ENCODE measurements around the gene CDCP1.

Gene CDCP1

GRCh38 chr3:45145681-45146614 is at the start of gene CDCP1:
CDCP1 (minus strand) TSS chr3:45146378; CDS start chr3:45146287, 91 bp downstream.
- no peak for DNase-seq (ENCODE audit: low spot score)
- TF ChIP-seq CTCF (IDR thresholded peaks at IDR 0.05): no peak
- H3K27ac ChIP-seq: peak within 1 kb of the TSS in 1 of 2 donors; percentile 29
- H3K4me3 ChIP-seq: peak within 1 kb of the TSS; percentile 69

GRCh38 chr3:45194791-45195190 is 48.6 kb upstream of the CDCP1 start:
- no peak for DNase-seq (ENCODE audit: low spot score)
- TF ChIP-seq CTCF (IDR thresholded peaks at IDR 0.05): no peak
- no peak overlapping the region for H3K27ac ChIP-seq
- no peak overlapping the region for H3K4me3 ChIP-seq

GRCh38 chr3:45191924-45192417 is 45.8 kb upstream of the CDCP1 start:
- TF ChIP-seq CTCF (IDR thresholded peaks at IDR 0.05): no peak

GRCh38 chr3:45191424-45191823 is 45.2 kb upstream of the CDCP1 start:
- TF ChIP-seq CTCF (IDR thresholded peaks at IDR 0.05): no peak
- no peak for DNase-seq (ENCODE audit: low spot score)
- Histone ChIP-seq H3K27ac (no peak overlapping the region), H3K4me3 (no peak overlapping the region)

More at GRCh38 chr3:45191924-45192417, 45.8 kb upstream of the CDCP1 start:
- DNase-seq (ENCODE audit: low spot score): no peak
- no peak overlapping the region for H3K4me3 ChIP-seq
- no peak overlapping the region for H3K27ac ChIP-seq

GRCh38 chr3:45188719-45189659 is 42.8 kb upstream of the CDCP1 start:
- DNase-seq (ENCODE audit: low spot score): no peak
- TF ChIP-seq CTCF (IDR thresholded peaks at IDR 0.05): no peak
- no peak overlapping the region for H3K27ac ChIP-seq
- H3K4me3 ChIP-seq: no peak overlapping the region

GRCh38 chr3:45187694-45188141 is 41.5 kb upstream of the CDCP1 start:
- no peak for DNase-seq (ENCODE audit: low spot score)
- H3K4me3 ChIP-seq: no peak overlapping the region
- no peak overlapping the region for H3K27ac ChIP-seq
- TF ChIP-seq CTCF (IDR thresholded peaks at IDR 0.05): no peak

All from coronary artery (tissue), 2 donors.